Fibroblast of pulmonary artery (primary cell): ENCODE measurements around the gene LSM3.

ENCODE experiments used
- DNase-seq: peaks from one replicate; pipeline ENCODE4 v3.0.0-alpha.2; 2010; ENCODE audit warnings: low read depth
- H3K4me3 ChIP-seq: replicated peaks from 2 replicates; pipeline ENCODE4 v1.5.1; 2011; ENCODE audit warnings: low read depth, mild to moderate bottlenecking, control low read depth, low read length, moderate library complexity
- CTCF ChIP-seq: IDR thresholded peaks from 2 replicates; pipeline ENCODE4 v1.5.1; 2011; ENCODE audit warnings: mild to moderate bottlenecking, control low read depth, low read length, inconsistent platforms; ENCODE audit errors: missing control alignments

The LSM3 gene

DNA sequence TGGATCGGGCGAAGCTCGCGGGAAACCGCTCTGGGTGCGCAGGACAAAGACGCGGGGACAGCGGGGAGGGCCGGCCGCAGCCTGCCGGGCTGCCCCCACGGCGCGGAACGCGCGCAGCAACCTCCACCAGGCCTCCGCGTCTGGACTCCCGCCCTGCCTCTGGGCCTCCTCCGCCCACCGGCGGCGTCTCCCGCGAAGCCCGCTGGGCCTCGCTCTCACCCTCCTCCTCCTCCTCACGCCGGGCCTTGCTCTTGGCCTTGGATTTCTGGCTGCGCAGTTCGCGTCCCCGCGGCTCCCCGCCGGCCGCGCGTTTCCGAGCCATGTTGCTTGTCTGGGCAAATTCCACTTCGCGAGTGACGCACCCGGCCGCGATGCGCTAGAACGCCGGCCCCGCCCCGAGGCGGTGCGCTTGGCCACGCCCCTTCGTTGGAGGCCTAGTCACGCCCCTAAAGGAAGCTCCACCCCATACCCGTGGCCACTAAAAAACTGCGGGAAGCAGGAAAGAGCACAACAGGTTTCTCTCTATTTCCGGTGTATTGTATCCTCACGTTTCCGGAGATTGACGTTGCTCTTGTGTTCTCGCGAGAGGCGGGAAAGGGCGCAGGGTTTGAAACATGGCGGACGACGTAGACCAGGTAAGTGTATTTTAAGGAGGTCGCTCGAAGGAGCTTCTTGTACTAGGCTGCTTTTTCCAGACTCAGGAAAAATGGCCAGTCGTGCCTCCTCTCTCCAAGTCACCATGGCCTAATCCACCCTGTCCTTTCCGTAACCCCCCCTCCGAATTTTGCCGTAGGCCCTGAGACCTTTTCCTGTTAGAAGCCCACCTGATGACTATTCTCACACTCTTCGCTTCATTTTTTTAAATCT lies at the start of gene LSM3, which contains the start of gene XPC:
LSM3 (plus strand) TSS at position 571 of the 867 bp plus-strand sequence; CDS start at position 615, 44 bp downstream.
XPC (minus strand) TSS at position 355 of the 867 bp plus-strand sequence; CDS start at position 322, 33 bp downstream.
- peak within 1 kb of the TSS; percentile 67 for H3K4me3 ChIP-seq
- no peak for TF ChIP-seq CTCF
- peak; percentile 100 for DNase-seq

DNA sequence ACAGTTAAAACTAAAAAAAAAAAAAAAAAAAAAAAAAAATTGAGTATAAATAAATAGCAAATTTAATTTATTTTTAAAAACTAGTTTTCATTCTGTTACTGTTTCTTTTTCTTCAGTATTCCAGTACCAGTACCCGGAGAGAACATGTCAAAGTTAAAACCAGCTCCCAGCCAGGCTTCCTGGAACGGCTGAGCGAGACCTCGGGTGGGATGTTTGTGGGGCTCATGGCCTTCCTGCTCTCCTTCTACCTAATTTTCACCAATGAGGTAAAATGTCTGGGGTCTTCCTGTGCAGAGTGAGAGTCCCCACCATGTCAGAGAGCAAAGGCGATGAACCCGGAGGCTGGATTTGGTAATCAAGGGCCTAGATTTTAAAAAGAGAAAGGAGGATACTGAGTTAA lies 49.3 kb upstream of the LSM3 start:
- H3K4me3 ChIP-seq, result no peak overlapping the region
- TF ChIP-seq CTCF, result no peak
- DNase-seq, result no peak

- no peak for DNase-seq
- H3K4me3 ChIP-seq, result no peak overlapping the region
- no peak for TF ChIP-seq CTCF
Observed at GRCh38 chr3:14130230-14130629, 48.4 kb upstream of the LSM3 start.

- no peak overlapping the region for H3K4me3 ChIP-seq
- TF ChIP-seq CTCF, result no peak
- no peak for DNase-seq
Observed at GRCh38 chr3:14130707-14131106, 47.9 kb upstream of the LSM3 start.

DNA sequence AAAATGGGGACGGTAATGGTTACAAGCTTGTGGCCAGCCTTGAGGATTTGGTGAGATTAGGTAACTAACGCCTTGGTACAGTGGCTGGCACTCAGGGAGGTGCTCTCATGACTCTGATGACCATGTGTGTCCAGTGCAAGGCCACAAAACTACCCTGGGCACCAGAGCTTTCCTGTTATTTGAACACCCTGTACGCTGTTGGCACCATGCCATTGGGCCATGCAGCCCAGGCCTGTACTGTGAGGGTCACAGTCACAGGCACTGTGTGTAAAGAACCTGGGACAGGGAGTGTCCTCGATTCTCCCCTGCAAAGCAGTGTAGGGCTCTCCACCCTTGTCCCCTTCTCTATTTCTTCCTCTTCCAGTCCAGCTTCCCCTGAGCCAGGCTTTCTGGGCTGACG lies 47.5 kb upstream of the LSM3 start:
- no peak overlapping the region for H3K4me3 ChIP-seq
- TF ChIP-seq CTCF, result no peak
- DNase-seq, result no peak

DNA sequence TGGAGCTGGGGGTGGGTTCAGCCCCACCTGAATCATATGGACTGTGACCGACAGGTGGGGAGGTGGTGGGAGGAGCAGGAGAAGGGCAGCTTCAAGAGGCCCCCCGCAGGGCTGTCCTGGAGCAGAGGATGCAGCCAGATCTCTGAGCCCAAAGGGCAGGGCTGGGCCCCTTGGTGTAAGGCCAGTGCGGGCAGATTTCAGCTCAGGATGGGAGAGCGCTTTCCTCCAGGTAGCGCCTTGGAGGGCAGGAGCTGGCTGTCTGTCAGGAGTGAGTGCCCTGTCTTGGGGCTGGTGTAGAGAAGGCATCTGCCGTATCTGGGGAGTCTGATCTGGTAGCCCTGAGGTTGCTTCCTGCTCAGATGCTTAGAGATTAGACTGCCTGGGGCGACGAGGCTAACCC lies 46.5 kb upstream of the LSM3 start:
- no peak for DNase-seq
- TF ChIP-seq CTCF, result no peak

DNA sequence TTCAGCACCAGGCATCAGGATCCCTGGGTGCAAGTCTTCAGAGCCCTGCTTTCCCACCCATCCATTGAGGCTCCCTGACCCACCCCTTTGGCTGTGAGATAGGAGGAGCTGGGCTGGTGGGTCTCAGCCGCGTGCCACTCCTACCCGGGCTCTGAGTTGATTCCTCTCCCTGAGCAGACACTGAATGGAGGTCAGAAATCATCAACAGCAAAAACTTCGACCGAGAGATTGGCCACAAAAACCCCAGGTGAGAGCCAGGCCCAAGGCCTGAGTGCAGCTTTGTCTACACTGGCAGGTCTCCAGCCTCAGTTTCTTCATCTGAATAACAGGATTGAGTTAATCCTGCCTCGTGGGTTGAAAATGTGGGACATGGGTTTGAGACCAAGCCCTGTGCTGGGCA lies 45.9 kb upstream of the LSM3 start:
- H3K4me3 ChIP-seq, result no peak overlapping the region
- TF ChIP-seq CTCF, result no peak
- DNase-seq, result no peak

More for the DNA sequence above, 46.5 kb upstream of the LSM3 start:
- H3K4me3 ChIP-seq, result no peak overlapping the region
